Activated naive CD8-positive, alpha-beta T cell treated with anti-CD3 and anti-CD28 coated beads for 36 hours (primary cell): Measurements from ENCODE around the gene SMIM29. TPM values are rescaled to one million over a fixed set of nuclear protein-coding genes. Genes with fewer than 3 reads are reported as not detected.
"Not testable (repeated sequence)": the region's sequence is repeated elsewhere in the genome, so short reads cannot be mapped to it uniquely, and the experiment has no call there.

Source experiments
- DNase-seq: peaks from one replicate; pipeline ENCODE4 v3.0.0; 2021
- H3K27ac Mint-ChIP-seq: one replicate; pipeline ENCODE4 v1.8.0; 2022; ENCODE audit warnings: mild to moderate bottlenecking, moderate library complexity, mixed read lengths
- H3K27me3 Mint-ChIP-seq: one replicate; pipeline ENCODE4 v1.8.0; 2022; ENCODE audit warnings: mild to moderate bottlenecking, mixed read lengths
- H3K36me3 Mint-ChIP-seq: one replicate; pipeline ENCODE4 v1.8.0; 2021; ENCODE audit warnings: mild to moderate bottlenecking, mixed read lengths
- H3K4me1 Mint-ChIP-seq: one replicate; pipeline ENCODE4 v1.8.0; 2021; ENCODE audit warnings: mixed read lengths
- H3K4me3 Mint-ChIP-seq: one replicate; pipeline ENCODE4 v1.8.0; 2022; ENCODE audit warnings: mild to moderate bottlenecking, moderate library complexity, mixed read lengths
- H3K9me3 Mint-ChIP-seq: one replicate; pipeline ENCODE4 v1.8.0; 2022; ENCODE audit warnings: mixed read lengths
- total RNA-seq, 2 experiments: library from RNA; stranded (reverse); gene quantifications; one replicate each; pipeline ENCODE4 v1.2.3, GENCODE V29; 2021

The SMIM29 gene
- total RNA-seq, 2 experiments from 2014 or later, result 13.1 to 14.2 TPM

GRCh38 chr6:34275128-34275804, 26.5 kb upstream of the SMIM29 start:
- no peaks in the 10 kb centered on the region for H3K9me3 Mint-ChIP-seq
- H3K4me3 Mint-ChIP-seq, result no peak overlapping the region
- H3K36me3 Mint-ChIP-seq, result peaks cover 2% of the 10 kb centered on the region
- no peak for DNase-seq
- no peaks in the 10 kb centered on the region for H3K27me3 Mint-ChIP-seq
- H3K27ac Mint-ChIP-seq, result peak overlapping the region; percentile 12
- H3K4me1 Mint-ChIP-seq, result peaks cover 6% of the 10 kb centered on the region

GRCh38 chr6:34274129-34274528, 25.3 kb upstream of the SMIM29 start:
- no peaks in the 10 kb centered on the region for H3K9me3 Mint-ChIP-seq
- H3K36me3 Mint-ChIP-seq, result no peaks in the 10 kb centered on the region
- H3K4me1 Mint-ChIP-seq, result peaks cover 10% of the 10 kb centered on the region
- H3K27ac Mint-ChIP-seq, result no peak overlapping the region
- DNase-seq, result no peak
- H3K27me3 Mint-ChIP-seq, result no peaks in the 10 kb centered on the region
- H3K4me3 Mint-ChIP-seq, result no peak overlapping the region

- no peaks in the 10 kb centered on the region for H3K9me3 Mint-ChIP-seq
- H3K27ac Mint-ChIP-seq, result no peak overlapping the region
Measured at GRCh38 chr6:34273242-34273805, 24.5 kb upstream of the SMIM29 start.

GRCh38 chr6:34272013-34272926, 23.5 kb upstream of the SMIM29 start:
- Mint-ChIP-seq H3K9me3 (no peaks in the 10 kb centered on the region), H3K4me1 (peaks cover 10% of the 10 kb centered on the region), H3K36me3 (no peaks in the 10 kb centered on the region), H3K4me3 (no peak overlapping the region), H3K27me3 (no peaks in the 10 kb centered on the region), H3K27ac (no peak overlapping the region)
- no peak for DNase-seq

More at GRCh38 chr6:34273242-34273805, 24.5 kb upstream of the SMIM29 start:
- peaks cover 10% of the 10 kb centered on the region for H3K4me1 Mint-ChIP-seq
- no peak for DNase-seq
- no peaks in the 10 kb centered on the region for H3K27me3 Mint-ChIP-seq
- H3K36me3 Mint-ChIP-seq, result no peaks in the 10 kb centered on the region
- H3K4me3 Mint-ChIP-seq, result no peak overlapping the region

GRCh38 chr6:34269658-34270341, 21.0 kb upstream of the SMIM29 start:
- Mint-ChIP-seq H3K27ac (peak overlapping the region; percentile 73), H3K4me3 (peak overlapping the region; percentile 38)
- not testable (repeated sequence) for H3K9me3 Mint-ChIP-seq, H3K36me3 Mint-ChIP-seq, H3K27me3 Mint-ChIP-seq, H3K4me1 Mint-ChIP-seq
- peak; percentile 18 for DNase-seq

GRCh38 chr6:34269132-34269531, 20.3 kb upstream of the SMIM29 start:
- not testable (repeated sequence) for H3K4me1 Mint-ChIP-seq, H3K36me3 Mint-ChIP-seq, H3K27ac Mint-ChIP-seq, H3K9me3 Mint-ChIP-seq, H3K27me3 Mint-ChIP-seq, H3K4me3 Mint-ChIP-seq, DNase-seq

- no peak overlapping the region for H3K4me3 Mint-ChIP-seq
- no peak for DNase-seq
- H3K4me1 Mint-ChIP-seq, result peaks cover 9% of the 10 kb centered on the region
- no peaks in the 10 kb centered on the region for H3K27me3 Mint-ChIP-seq
- H3K9me3 Mint-ChIP-seq, result peaks cover 6% of the 10 kb centered on the region
- no peak overlapping the region for H3K27ac Mint-ChIP-seq
- peaks cover 2% of the 10 kb centered on the region for H3K36me3 Mint-ChIP-seq
Measured at GRCh38 chr6:34267746-34268145, 18.9 kb upstream of the SMIM29 start.

GRCh38 chr6:34263484-34263883, 14.7 kb upstream of the SMIM29 start:
- not testable (repeated sequence) for H3K9me3 Mint-ChIP-seq, H3K36me3 Mint-ChIP-seq, H3K27me3 Mint-ChIP-seq, H3K4me1 Mint-ChIP-seq, H3K27ac Mint-ChIP-seq, DNase-seq, H3K4me3 Mint-ChIP-seq

GRCh38 chr6:34260576-34261267, 11.9 kb upstream of the SMIM29 start:
- H3K9me3 Mint-ChIP-seq, result peaks cover 7% of the 10 kb centered on the region
- DNase-seq, result no peak
- H3K4me1 Mint-ChIP-seq, result peaks cover 3% of the 10 kb centered on the region
- H3K36me3 Mint-ChIP-seq, result peaks cover 3% of the 10 kb centered on the region
- no peak overlapping the region for H3K27ac Mint-ChIP-seq
- H3K4me3 Mint-ChIP-seq, result no peak overlapping the region
- no peaks in the 10 kb centered on the region for H3K27me3 Mint-ChIP-seq

GRCh38 chr6:34259529-34260069, 10.8 kb upstream of the SMIM29 start:
- H3K4me3 Mint-ChIP-seq, result no peak overlapping the region
- no peak overlapping the region for H3K27ac Mint-ChIP-seq
- H3K27me3 Mint-ChIP-seq, result no peaks in the 10 kb centered on the region
- peaks cover 3% of the 10 kb centered on the region for H3K36me3 Mint-ChIP-seq
- no peaks in the 10 kb centered on the region for H3K4me1 Mint-ChIP-seq
- DNase-seq, result no peak
- peaks cover 7% of the 10 kb centered on the region for H3K9me3 Mint-ChIP-seq

- not testable (repeated sequence) for H3K27me3 Mint-ChIP-seq, H3K27ac Mint-ChIP-seq, H3K9me3 Mint-ChIP-seq, DNase-seq, H3K36me3 Mint-ChIP-seq, H3K4me3 Mint-ChIP-seq
- H3K4me1 Mint-ChIP-seq, result peaks cover 15% of the 10 kb centered on the region
Measured at GRCh38 chr6:34252395-34252794, 3.6 kb upstream of the SMIM29 start.

- peak overlapping the region; percentile 95 for H3K4me3 Mint-ChIP-seq
Measured at GRCh38 chr6:34249469-34250261, 859 bp upstream of the SMIM29 start.

GRCh38 chr6:34248198-34248726, 544 bp downstream of the SMIM29 start:
- peak overlapping the region; percentile 89 for H3K27ac Mint-ChIP-seq
- H3K9me3 Mint-ChIP-seq, result no peaks in the 10 kb centered on the region
- H3K4me3 Mint-ChIP-seq, result peak overlapping the region; percentile 95
- H3K4me1 Mint-ChIP-seq, result peaks cover 46% of the 10 kb centered on the region
- peaks cover 12% of the 10 kb centered on the region for H3K36me3 Mint-ChIP-seq
- peak; percentile 49 for DNase-seq
- no peaks in the 10 kb centered on the region for H3K27me3 Mint-ChIP-seq

More at GRCh38 chr6:34249469-34250261, 859 bp upstream of the SMIM29 start:
- no peak for DNase-seq
- Mint-ChIP-seq H3K9me3 (no peaks in the 10 kb centered on the region), H3K36me3 (peaks cover 7% of the 10 kb centered on the region), H3K27ac (peak overlapping the region; percentile 85), H3K4me1 (peaks cover 34% of the 10 kb centered on the region), H3K27me3 (no peaks in the 10 kb centered on the region)
